Stimulated activated CD8-positive, alpha-beta memory T cell treated with anti-CD3 and anti-CD28 coated beads, Interleukin-15, amount 100 ng/mL, for 1 hour (primary cell): ENCODE data around the gene TBC1D20.

ENCODE experiments used
- DNase-seq: peaks from one replicate; pipeline ENCODE4 v3.0.0-alpha.2; 2020; ENCODE audit warnings: low read depth

Gene TBC1D20

GRCh38 chr20:438571-439469 lies 23.5 kb downstream of the TBC1D20 start:
- peak; percentile 35 for DNase-seq

GRCh38 chr20:437787-438486 lies 24.4 kb downstream of the TBC1D20 start:
- DNase-seq, result no peak

GRCh38 chr20:436476-436875 lies 25.9 kb downstream of the TBC1D20 start:
- no peak for DNase-seq

GRCh38 chr20:435558-435957 lies 26.8 kb downstream of the TBC1D20 start:
- no peak for DNase-seq

GRCh38 chr20:434661-435419 lies 27.5 kb downstream of the TBC1D20 start:
- no peak for DNase-seq

DNA sequence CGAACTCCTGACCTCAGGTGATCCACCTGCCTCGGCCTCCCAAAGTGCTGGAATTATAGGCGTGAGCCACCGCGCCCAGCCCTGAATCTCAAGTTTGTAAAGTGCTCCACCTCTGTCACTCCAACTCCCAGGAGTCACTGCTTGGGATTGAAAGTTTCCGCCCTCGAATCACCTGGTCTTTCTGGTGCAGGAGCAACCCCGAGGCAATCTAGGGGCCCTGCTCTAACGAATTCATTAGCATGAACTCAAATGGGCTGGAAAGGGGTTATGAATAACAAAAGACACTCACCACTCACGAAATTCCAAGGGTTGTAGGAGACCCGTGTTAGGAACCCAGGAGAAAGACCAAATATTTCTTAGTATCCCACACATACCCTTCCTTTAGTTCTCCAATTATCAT lies 28.1 kb downstream of the TBC1D20 start:
- no peak for DNase-seq

DNA sequence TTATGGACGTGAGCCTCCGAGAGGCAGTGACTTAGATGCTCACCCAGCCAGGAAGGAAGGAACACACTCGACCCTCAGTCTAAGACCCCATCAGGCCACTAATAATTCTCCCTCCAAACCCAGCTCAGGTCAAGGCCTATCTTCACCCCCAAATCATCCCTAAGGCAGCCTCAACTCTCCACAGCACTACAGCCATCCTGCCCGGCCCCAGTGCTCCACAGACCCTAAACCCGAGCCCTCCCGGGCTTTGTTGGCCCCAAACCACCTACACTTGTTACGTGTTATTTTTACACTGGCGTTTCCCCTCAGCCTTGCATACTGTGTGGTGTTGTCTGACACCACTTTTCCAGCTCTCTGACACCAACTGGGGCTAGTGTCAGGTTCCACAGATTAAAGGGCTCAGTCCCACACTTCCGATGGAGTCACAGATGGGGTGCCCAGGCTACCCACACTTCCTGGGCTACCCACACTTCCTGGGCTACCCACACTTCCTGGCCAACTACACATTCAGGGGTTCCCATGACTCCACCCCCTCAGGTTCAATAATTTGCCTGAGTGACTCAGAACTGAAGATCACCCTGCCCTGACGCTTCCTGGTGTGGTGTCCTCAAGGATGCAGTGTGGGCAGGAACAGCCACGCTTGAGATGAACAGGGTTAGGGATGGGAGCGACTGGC lies 28.9 kb downstream of the TBC1D20 start:
- peak; percentile 19 for DNase-seq

DNA sequence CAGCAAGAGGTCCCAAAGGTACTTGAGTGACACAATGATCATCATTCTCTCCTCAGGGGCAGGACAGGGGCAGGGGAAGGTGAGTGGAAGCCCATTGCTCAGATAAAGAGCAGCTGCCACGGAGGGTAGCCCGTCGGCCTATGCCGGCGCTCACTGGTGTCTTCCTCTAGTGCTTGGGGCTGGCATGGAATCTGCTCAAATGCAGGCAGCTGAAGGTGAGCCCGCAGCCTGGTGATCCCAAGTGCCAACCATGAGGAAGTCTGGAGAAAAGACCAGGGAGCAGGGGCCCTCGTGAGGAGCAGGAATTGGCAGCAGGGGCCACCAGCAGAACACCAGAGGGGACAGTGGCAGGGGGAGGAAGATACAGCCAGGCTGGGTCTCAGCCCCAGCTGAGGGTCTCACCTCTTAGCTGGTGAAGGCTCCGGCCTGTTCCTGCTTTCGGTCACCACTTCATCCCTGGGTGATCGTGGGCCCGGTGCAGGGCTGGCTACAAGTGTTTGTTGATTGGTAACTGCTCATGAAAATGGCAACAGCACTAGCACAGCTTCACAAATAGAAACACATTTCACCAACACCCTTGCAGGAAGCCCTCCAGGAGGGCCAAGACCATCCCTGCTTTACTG lies 29.5 kb downstream of the TBC1D20 start:
- DNase-seq, result no peak

DNA sequence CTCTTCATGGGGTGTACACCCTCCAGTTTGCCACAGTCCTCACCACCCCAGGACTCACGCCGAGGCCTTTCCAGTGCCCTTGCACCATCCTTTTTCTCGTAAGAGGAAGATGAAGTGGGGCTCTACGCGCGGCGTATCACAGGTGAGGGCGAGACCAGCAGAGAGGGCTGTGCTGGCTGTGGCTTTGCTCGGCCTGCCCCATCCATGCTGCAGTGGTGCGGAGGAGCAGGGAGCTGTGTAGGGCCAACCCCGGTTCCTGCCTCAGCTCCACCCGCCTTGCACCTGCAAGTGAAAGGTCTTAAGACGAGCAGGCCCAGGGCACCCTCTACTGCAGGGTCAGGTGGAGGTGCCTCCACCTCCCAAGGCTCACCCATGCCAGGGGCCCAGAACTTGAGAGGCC lies 30.1 kb downstream of the TBC1D20 start:
- no peak for DNase-seq

- DNase-seq, result no peak
Measured at GRCh38 chr20:431012-431904, 31.1 kb downstream of the TBC1D20 start.

DNA sequence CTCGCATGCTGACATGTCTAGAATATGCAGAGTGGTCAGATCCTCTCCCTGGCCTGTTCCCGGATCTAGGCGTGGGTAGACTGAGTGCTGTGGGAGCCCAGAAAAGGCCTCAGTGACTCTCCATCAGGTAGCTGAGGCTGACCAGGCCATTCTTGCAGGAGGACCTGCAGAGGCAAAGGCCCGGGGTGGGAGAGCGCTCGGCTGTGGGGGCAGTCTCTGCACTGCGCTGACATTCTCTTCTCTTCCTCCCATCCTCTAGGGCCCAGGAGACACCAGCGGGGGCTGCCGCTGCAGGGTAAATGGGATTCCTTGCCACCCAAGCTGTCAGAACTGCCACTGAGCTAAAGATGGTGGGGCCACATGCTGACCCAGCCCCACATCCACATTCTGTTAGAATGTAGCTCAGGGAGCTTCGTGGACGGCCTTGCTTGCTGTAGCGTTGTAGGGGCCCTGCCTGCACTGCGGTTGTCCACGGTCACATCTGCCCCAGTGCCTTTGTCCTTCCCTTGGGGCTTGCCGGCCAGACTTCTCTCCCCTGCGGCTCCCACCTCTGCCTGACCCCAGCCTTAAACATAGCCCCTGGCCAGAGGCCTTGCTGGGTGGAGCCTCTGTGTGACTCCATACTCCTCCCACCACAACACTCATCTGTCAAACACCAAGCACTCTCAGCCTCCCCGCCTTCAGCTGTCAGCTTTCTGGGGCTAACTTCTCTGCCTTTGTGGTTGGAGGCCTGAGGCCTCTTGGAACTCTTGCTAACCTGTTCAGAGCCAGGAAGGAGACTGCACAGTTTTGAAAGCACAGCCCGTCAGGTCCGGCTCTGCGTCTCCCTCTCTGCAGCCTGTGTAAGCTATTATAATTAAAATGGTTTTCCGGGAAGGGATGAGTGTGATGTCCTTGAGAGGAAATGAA lies 32.0 kb downstream of the TBC1D20 start:
- no peak for DNase-seq

GRCh38 chr20:428658-429200 lies 33.6 kb downstream of the TBC1D20 start:
- DNase-seq, result no peak

DNA sequence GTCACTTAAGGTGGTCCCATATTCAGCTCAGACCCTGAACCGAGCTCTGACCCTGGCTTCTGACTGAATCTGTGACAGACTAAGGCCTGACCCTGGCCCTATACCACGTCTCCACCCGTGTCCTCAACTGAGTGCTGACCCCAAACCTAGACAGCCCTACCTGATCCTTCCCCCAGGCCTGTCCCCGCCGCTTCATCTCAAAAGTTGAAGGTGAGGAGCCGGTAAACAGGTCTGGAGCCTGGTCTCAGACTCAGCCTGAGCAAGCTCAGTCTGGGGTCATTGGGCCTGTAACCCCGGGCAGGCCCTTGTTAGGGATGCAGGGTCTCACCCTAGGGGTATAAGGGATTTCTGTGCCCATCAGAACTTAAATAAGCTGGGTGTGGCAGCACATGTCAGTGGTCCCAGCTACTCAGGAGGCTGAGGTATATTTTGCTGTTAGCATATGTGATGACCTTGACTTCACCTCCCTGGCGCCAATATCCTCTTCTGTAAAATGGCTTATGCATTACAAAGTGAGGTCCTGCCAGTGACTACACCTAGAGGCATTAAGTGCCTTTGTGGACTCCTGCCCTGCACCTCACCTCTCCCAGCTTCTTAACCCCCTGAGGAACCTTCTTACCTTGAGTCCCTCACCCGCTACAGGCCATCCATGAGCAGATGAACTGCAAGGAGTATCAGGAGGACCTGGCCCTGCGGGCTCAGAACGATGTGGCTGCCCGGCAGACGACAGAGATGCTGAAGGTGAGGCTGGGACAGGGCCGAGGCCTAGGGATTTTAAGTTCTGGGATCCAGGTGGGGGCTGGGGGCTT lies 34.3 kb downstream of the TBC1D20 start:
- DNase-seq, result no peak

GRCh38 chr20:427401-427800 lies 34.9 kb downstream of the TBC1D20 start:
- no peak for DNase-seq

- DNase-seq, result no peak
Measured at GRCh38 chr20:426566-426965, 35.8 kb downstream of the TBC1D20 start.

GRCh38 chr20:421685-422250 lies 40.6 kb downstream of the TBC1D20 start:
- no peak for DNase-seq

- no peak for DNase-seq
Measured at GRCh38 chr20:420721-421574, 41.4 kb downstream of the TBC1D20 start.
